ENCODE data around the gene STXBP6.

The STXBP6 gene

GRCh38 chr14:24957814-24958213 is 92.1 kb downstream of the STXBP6 start:
- Histone ChIP-seq H3K27ac (ENCODE audit: insufficient read depth in 1 of 2, low read depth in 1 of 2, low read length in 2 of 2, poor library complexity in 1 of 2, severe bottlenecking in 2 of 2) (no peak overlapping the region), H3K9me3 (ENCODE audit: control extremely low read depth in 1 of 5, control insufficient read depth in 4 of 5, insufficient read depth in 2 of 5, low read depth in 1 of 5, low read length in 4 of 5) (no peaks in the 10 kb centered on the region), H3K36me3 (ENCODE audit: control insufficient read depth in 4 of 4, insufficient read depth in 4 of 4, low read length in 3 of 4) (no peaks in the 10 kb centered on the region), H3K27me3 (replicated peaks in 2 of 5; ENCODE audit: control insufficient read depth in 4 of 5, insufficient read depth in 5 of 5, low read length in 4 of 5) (peaks cover 0 to under 1% (median 0%) of the 10 kb centered on the region in 5 experiments), H3K4me1 (ENCODE audit: control extremely low read depth in 1 of 4, control insufficient read depth in 4 of 4, insufficient read depth in 4 of 4, low read length in 3 of 4) (no peaks in the 10 kb centered on the region), H3K4me3 (ENCODE audit: control insufficient read depth in 1 of 7, extremely low read depth in 1 of 7, insufficient read depth in 4 of 7, low read depth in 2 of 7, low read length in 6 of 7) (no peak overlapping the region)
- DNase-seq: no peak
- ChIA-PET CTCF (no interaction called here), POLR2A (no interaction called here)
- no CpG with 5 or more reads among the region's 1 CpG for WGBS (ENCODE audit: insufficient coverage)

GRCh38 chr14:24956104-24956503 is 93.8 kb downstream of the STXBP6 start:
- ChIA-PET POLR2A (no interaction called here), CTCF (no interaction called here)
- no CpG with 5 or more reads among the region's 4 CpGs for WGBS (ENCODE audit: insufficient coverage)
- Histone ChIP-seq H3K4me1 (ENCODE audit: control extremely low read depth in 1 of 4, control insufficient read depth in 4 of 4, insufficient read depth in 4 of 4, low read length in 3 of 4) (no peaks in the 10 kb centered on the region), H3K4me3 (ENCODE audit: control insufficient read depth in 1 of 7, extremely low read depth in 1 of 7, insufficient read depth in 4 of 7, low read depth in 2 of 7, low read length in 6 of 7) (no peak overlapping the region), H3K27ac (ENCODE audit: insufficient read depth in 1 of 2, low read depth in 1 of 2, low read length in 2 of 2, poor library complexity in 1 of 2, severe bottlenecking in 2 of 2) (no peak overlapping the region), H3K36me3 (ENCODE audit: control insufficient read depth in 4 of 4, insufficient read depth in 4 of 4, low read length in 3 of 4) (no peaks in the 10 kb centered on the region), H3K27me3 (replicated peaks in 2 of 5; ENCODE audit: control insufficient read depth in 4 of 5, insufficient read depth in 5 of 5, low read length in 4 of 5) (peaks cover 0 to 1% (median 0%) of the 10 kb centered on the region in 5 experiments), H3K9me3 (ENCODE audit: control extremely low read depth in 1 of 5, control insufficient read depth in 4 of 5, insufficient read depth in 2 of 5, low read depth in 1 of 5, low read length in 4 of 5) (no peaks in the 10 kb centered on the region)
- DNase-seq: no peak

GRCh38 chr14:24954700-24955037 is 95.3 kb downstream of the STXBP6 start:
- CTCF ChIA-PET: no interaction called here
- DNase-seq: no peak
- WGBS (ENCODE audit: insufficient coverage): 100% methylated on average over 1 of the region's 2 CpGs

GRCh38 chr14:24954037-24954699 is 95.8 kb downstream of the STXBP6 start:
- CTCF ChIA-PET: no interaction called here
- Histone ChIP-seq H3K27me3 (replicated peaks in 2 of 5; ENCODE audit: control insufficient read depth in 4 of 5, insufficient read depth in 5 of 5, low read length in 4 of 5) (peaks cover 0 to 1% (median 0%) of the 10 kb centered on the region in 5 experiments), H3K27ac (ENCODE audit: insufficient read depth in 1 of 2, low read depth in 1 of 2, low read length in 2 of 2, poor library complexity in 1 of 2, severe bottlenecking in 2 of 2) (no peak overlapping the region), H3K4me3 (ENCODE audit: control insufficient read depth in 1 of 7, extremely low read depth in 1 of 7, insufficient read depth in 4 of 7, low read depth in 2 of 7, low read length in 6 of 7) (no peak overlapping the region), H3K4me1 (ENCODE audit: control extremely low read depth in 1 of 4, control insufficient read depth in 4 of 4, insufficient read depth in 4 of 4, low read length in 3 of 4) (no peaks in the 10 kb centered on the region), H3K9me3 (ENCODE audit: control extremely low read depth in 1 of 5, control insufficient read depth in 4 of 5, insufficient read depth in 2 of 5, low read depth in 1 of 5, low read length in 4 of 5) (no peaks in the 10 kb centered on the region), H3K36me3 (ENCODE audit: control insufficient read depth in 4 of 4, insufficient read depth in 4 of 4, low read length in 3 of 4) (no peaks in the 10 kb centered on the region)
- no peak for DNase-seq
- POLR2A ChIA-PET: no interaction called here
- 100% methylated on average over 3 of the region's 4 CpGs for WGBS (ENCODE audit: insufficient coverage)

More at GRCh38 chr14:24954700-24955037, 95.3 kb downstream of the STXBP6 start:
- H3K27ac ChIP-seq (ENCODE audit: insufficient read depth in 1 of 2, low read depth in 1 of 2, low read length in 2 of 2, poor library complexity in 1 of 2, severe bottlenecking in 2 of 2): no peak overlapping the region
- H3K4me1 ChIP-seq (ENCODE audit: control extremely low read depth in 1 of 4, control insufficient read depth in 4 of 4, insufficient read depth in 4 of 4, low read length in 3 of 4): no peaks in the 10 kb centered on the region
- peaks cover 0 to 1% (median 0%) of the 10 kb centered on the region in 5 experiments for H3K27me3 ChIP-seq (replicated peaks in 2 of 5; ENCODE audit: control insufficient read depth in 4 of 5, insufficient read depth in 5 of 5, low read length in 4 of 5)
- no peak overlapping the region for H3K4me3 ChIP-seq (ENCODE audit: control insufficient read depth in 1 of 7, extremely low read depth in 1 of 7, insufficient read depth in 4 of 7, low read depth in 2 of 7, low read length in 6 of 7)
- H3K36me3 ChIP-seq (ENCODE audit: control insufficient read depth in 4 of 4, insufficient read depth in 4 of 4, low read length in 3 of 4): no peaks in the 10 kb centered on the region
- POLR2A ChIA-PET: no interaction called here
- H3K9me3 ChIP-seq (ENCODE audit: control extremely low read depth in 1 of 5, control insufficient read depth in 4 of 5, insufficient read depth in 2 of 5, low read depth in 1 of 5, low read length in 4 of 5): no peaks in the 10 kb centered on the region

- no peak overlapping the region for H3K27ac ChIP-seq (ENCODE audit: insufficient read depth in 1 of 2, low read depth in 1 of 2, low read length in 2 of 2, poor library complexity in 1 of 2, severe bottlenecking in 2 of 2)
- ChIA-PET CTCF (no interaction called here), POLR2A (no interaction called here)
- H3K9me3 ChIP-seq (ENCODE audit: control extremely low read depth in 1 of 5, control insufficient read depth in 4 of 5, insufficient read depth in 2 of 5, low read depth in 1 of 5, low read length in 4 of 5): no peaks in the 10 kb centered on the region
- DNase-seq: no peak
- H3K4me1 ChIP-seq (ENCODE audit: control extremely low read depth in 1 of 4, control insufficient read depth in 4 of 4, insufficient read depth in 4 of 4, low read length in 3 of 4): no peaks in the 10 kb centered on the region
- H3K4me3 ChIP-seq (ENCODE audit: control insufficient read depth in 1 of 7, extremely low read depth in 1 of 7, insufficient read depth in 4 of 7, low read depth in 2 of 7, low read length in 6 of 7): no peak overlapping the region
- H3K36me3 ChIP-seq (ENCODE audit: control insufficient read depth in 4 of 4, insufficient read depth in 4 of 4, low read length in 3 of 4): no peaks in the 10 kb centered on the region
- WGBS (ENCODE audit: insufficient coverage): 97% methylated on average over 7 of the region's 8 CpGs
- H3K27me3 ChIP-seq (replicated peaks in 2 of 5; ENCODE audit: control insufficient read depth in 4 of 5, insufficient read depth in 5 of 5, low read length in 4 of 5): peaks cover 0 to 1% (median 0%) of the 10 kb centered on the region in 5 experiments
Observed at GRCh38 chr14:24952851-24953666, 96.9 kb downstream of the STXBP6 start.

GRCh38 chr14:24948261-24948847 is 101.6 kb downstream of the STXBP6 start:
- ChIA-PET CTCF (interaction anchor here (1.7 kb wide), 1 partner anchor 239 kb away, joined by 3 read pairs; no protein-coding TSS in a partner anchor), POLR2A (no interaction called here)
- DNase-seq: no peak
- H3K4me3 ChIP-seq (ENCODE audit: control insufficient read depth in 1 of 7, extremely low read depth in 1 of 7, insufficient read depth in 4 of 7, low read depth in 2 of 7, low read length in 6 of 7): no peak overlapping the region
- no peaks in the 10 kb centered on the region for H3K4me1 ChIP-seq (ENCODE audit: control extremely low read depth in 1 of 4, control insufficient read depth in 4 of 4, insufficient read depth in 4 of 4, low read length in 3 of 4)
- peaks cover 0 to 1% (median 0%) of the 10 kb centered on the region in 5 experiments for H3K27me3 ChIP-seq (replicated peaks in 2 of 5; ENCODE audit: control insufficient read depth in 4 of 5, insufficient read depth in 5 of 5, low read length in 4 of 5)
- H3K36me3 ChIP-seq (ENCODE audit: control insufficient read depth in 4 of 4, insufficient read depth in 4 of 4, low read length in 3 of 4): no peaks in the 10 kb centered on the region
- H3K9me3 ChIP-seq (ENCODE audit: control extremely low read depth in 1 of 5, control insufficient read depth in 4 of 5, insufficient read depth in 2 of 5, low read depth in 1 of 5, low read length in 4 of 5): no peaks in the 10 kb centered on the region
- WGBS (ENCODE audit: insufficient coverage): no CpG with 5 or more reads among the region's 1 CpG
- H3K27ac ChIP-seq (ENCODE audit: insufficient read depth in 1 of 2, low read depth in 1 of 2, low read length in 2 of 2, poor library complexity in 1 of 2, severe bottlenecking in 2 of 2): no peak overlapping the region

- H3K27ac ChIP-seq (ENCODE audit: insufficient read depth in 1 of 2, low read depth in 1 of 2, low read length in 2 of 2, poor library complexity in 1 of 2, severe bottlenecking in 2 of 2): no peak overlapping the region
- no peaks in the 10 kb centered on the region for H3K36me3 ChIP-seq (ENCODE audit: control insufficient read depth in 4 of 4, insufficient read depth in 4 of 4, low read length in 3 of 4)
- no peaks in the 10 kb centered on the region for H3K4me1 ChIP-seq (ENCODE audit: control extremely low read depth in 1 of 4, control insufficient read depth in 4 of 4, insufficient read depth in 4 of 4, low read length in 3 of 4)
- DNase-seq: no peak
- H3K4me3 ChIP-seq (ENCODE audit: control insufficient read depth in 1 of 7, extremely low read depth in 1 of 7, insufficient read depth in 4 of 7, low read depth in 2 of 7, low read length in 6 of 7): no peak overlapping the region
- POLR2A ChIA-PET: no interaction called here
- 100% methylated on average over 5 of the region's 6 CpGs for WGBS (ENCODE audit: insufficient coverage)
- no peaks in the 10 kb centered on the region for H3K27me3 ChIP-seq (replicated peaks in 2 of 5; ENCODE audit: control insufficient read depth in 4 of 5, insufficient read depth in 5 of 5, low read length in 4 of 5)
- no peaks in the 10 kb centered on the region for H3K9me3 ChIP-seq (ENCODE audit: control extremely low read depth in 1 of 5, control insufficient read depth in 4 of 5, insufficient read depth in 2 of 5, low read depth in 1 of 5, low read length in 4 of 5)
- CTCF ChIA-PET: interaction anchor here (1.7 kb wide), 1 partner anchor 237 kb away, joined by 3 read pairs; no protein-coding TSS in a partner anchor
Observed at GRCh38 chr14:24947131-24947530, 102.8 kb downstream of the STXBP6 start.
